ENCODE results near the gene FOLR2. TPM values are rescaled to one million over a fixed set of nuclear protein-coding genes. Genes with fewer than 3 reads are reported as not detected.

FOLR2 gene
- total and polyA plus RNA-seq, 3 donors from 2014 or later, result 1.3 to 37.3 (median 8.7) TPM

- H3K36me3 ChIP-seq (ENCODE audit: low read depth, missing control alignments), result no peaks in the 10 kb centered on the region
- WGBS, 2 donors, result 94% methylated on average over 18 to 21 of the region's 21 CpGs
Measured at GRCh38 chr11:72229925-72230763, 13.6 kb downstream of the FOLR2 start.

GRCh38 chr11:72230764-72231365, 14.3 kb downstream of the FOLR2 start:
- no peaks in the 10 kb centered on the region for H3K4me1 ChIP-seq
- WGBS, 2 donors, result 92 to 95% methylated on average over 3 to 18 of the region's 18 CpGs
- TF ChIP-seq POLR2A (IDR thresholded peaks at IDR 0.05), result no peak
- no peak for TF ChIP-seq CTCF (IDR thresholded peaks at IDR 0.05)
- H3K36me3 ChIP-seq (ENCODE audit: low read depth, missing control alignments), result no peaks in the 10 kb centered on the region
- no peaks in the 10 kb centered on the region for H3K27me3 ChIP-seq
- peak; percentile 10 for DNase-seq
- intact Hi-C loops (cut with DNase I; ENCODE audit: low total_unique reads), result no loop called here
- no peak overlapping the region for H3K4me3 ChIP-seq
- no peaks in the 10 kb centered on the region for H3K9me3 ChIP-seq
- no peak overlapping the region for H3K27ac ChIP-seq

More at GRCh38 chr11:72229925-72230763, 13.6 kb downstream of the FOLR2 start:
- no peak overlapping the region for H3K4me3 ChIP-seq
- intact Hi-C loops (cut with DNase I; ENCODE audit: low total_unique reads), result no loop called here
- no peak overlapping the region for H3K27ac ChIP-seq
- no peaks in the 10 kb centered on the region for H3K27me3 ChIP-seq
- TF ChIP-seq CTCF (IDR thresholded peaks at IDR 0.05) (no peak), POLR2A (IDR thresholded peaks at IDR 0.05) (no peak)
- no peaks in the 10 kb centered on the region for H3K9me3 ChIP-seq
- peaks cover 6% of the 10 kb centered on the region for H3K4me1 ChIP-seq
- peak; percentile 11 for DNase-seq

GRCh38 chr11:72231396-72232259, 15.0 kb downstream of the FOLR2 start:
- intact Hi-C loops (cut with DNase I; ENCODE audit: low total_unique reads), result no loop called here
- H3K27ac ChIP-seq, result no peak overlapping the region
- TF ChIP-seq POLR2A (IDR thresholded peaks at IDR 0.05) (no peak), CTCF (IDR thresholded peaks at IDR 0.05) (no peak)
- peak; percentile 9 for DNase-seq
- H3K27me3 ChIP-seq, result no peaks in the 10 kb centered on the region
- no peaks in the 10 kb centered on the region for H3K4me1 ChIP-seq
- no peaks in the 10 kb centered on the region for H3K36me3 ChIP-seq (ENCODE audit: low read depth, missing control alignments)
- H3K4me3 ChIP-seq, result no peak overlapping the region
- H3K9me3 ChIP-seq, result no peaks in the 10 kb centered on the region
- 93 to 94% methylated on average over 8 to 9 of the region's 9 CpGs for WGBS, 2 donors

- Histone ChIP-seq H3K27me3 (no peaks in the 10 kb centered on the region), H3K27ac (no peak overlapping the region), H3K36me3 (ENCODE audit: low read depth, missing control alignments) (no peaks in the 10 kb centered on the region), H3K4me1 (no peaks in the 10 kb centered on the region), H3K9me3 (no peaks in the 10 kb centered on the region), H3K4me3 (no peak overlapping the region)
- intact Hi-C loops (cut with DNase I; ENCODE audit: low total_unique reads), result no loop called here
- TF ChIP-seq POLR2A (IDR thresholded peaks at IDR 0.05) (no peak), CTCF (IDR thresholded peaks at IDR 0.05) (no peak)
- DNase-seq, result peak; percentile 8
- WGBS, 2 donors, result 94 to 95% methylated on average over 18 of the region's 18 CpGs
Measured at GRCh38 chr11:72232260-72233055, 15.9 kb downstream of the FOLR2 start.
